Measurements from ENCODE around the gene BTBD18. TPM values are rescaled to one million over a fixed set of nuclear protein-coding genes. Genes with fewer than 3 reads are reported as not detected.
"Not testable (repeated sequence)": the region's sequence is repeated elsewhere in the genome, so short reads cannot be mapped to it uniquely, and the experiment has no call there.

BTBD18 gene
- total RNA-seq, 6 donors from 2014 or later: not detected

DNA sequence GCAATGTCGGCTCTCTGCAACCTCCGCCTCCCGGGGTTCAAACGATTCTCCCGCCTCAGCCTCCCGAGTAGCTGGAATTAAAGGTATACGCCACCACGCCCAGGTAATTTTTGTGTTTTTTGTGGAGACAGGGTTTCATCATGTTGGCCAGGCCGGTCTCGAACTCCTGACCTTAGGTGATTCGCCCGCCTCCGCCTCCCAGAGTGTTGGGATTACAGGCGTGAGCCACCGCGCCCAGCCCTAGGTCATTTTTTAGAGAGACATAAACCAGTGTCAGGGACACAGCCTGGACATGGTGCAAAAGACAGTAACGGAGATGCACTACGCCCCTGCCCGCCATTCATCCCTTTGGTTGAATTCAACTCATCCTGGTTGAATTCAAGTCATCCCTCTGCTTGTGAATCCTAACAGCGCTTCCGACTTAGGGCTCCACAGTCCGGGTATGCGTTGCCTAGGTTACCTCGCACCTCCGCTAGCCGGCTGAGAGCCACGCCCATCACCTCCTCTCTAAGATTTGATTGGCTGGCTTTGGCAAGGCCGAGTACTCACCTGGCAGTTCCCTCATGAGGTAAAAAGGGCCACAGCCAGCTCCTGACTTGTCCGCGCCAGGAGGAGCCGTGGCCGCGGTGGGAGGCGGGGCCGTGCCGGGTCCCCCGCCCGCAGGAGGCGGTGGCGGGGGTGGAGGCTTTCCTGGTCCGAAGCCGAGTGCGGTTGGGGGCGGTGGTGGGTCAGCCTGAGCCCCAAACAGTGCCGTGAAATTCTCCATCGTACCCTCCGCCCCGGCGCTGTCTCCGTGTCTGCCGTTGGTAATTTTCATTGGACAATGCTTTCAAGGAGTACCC lies 40.0 kb downstream of the BTBD18 start, which contains the start of gene MED19:
Gene MED19 (minus strand): TSS at position 802 of the 842 bp plus-strand sequence. CDS start 36 bp downstream, at position 766.
- H3K4me3 ChIP-seq: peak within 1 kb of the TSS; percentile 80 to 99 (median 92)
- H3K9me3 ChIP-seq: no peaks in the 10 kb centered on the region
- ATAC-seq (ENCODE audit: low FRiP score in 2 of 2): peak; percentile 73 to 85
- no peaks in the 10 kb centered on the region for H3K27me3 ChIP-seq
- H3K36me3 ChIP-seq: peaks cover 0 to 3% (median under 1%) of the 10 kb centered on the region in 4 donors
- peak within 1 kb of the TSS; percentile 85 to 91 (median 87) for H3K27ac ChIP-seq
- H3K4me1 ChIP-seq: peaks cover 29 to 49% (median 31%) of the 10 kb centered on the region in 4 donors
- 7% methylated on average over 21 to 51 of the region's 51 CpGs for WGBS, 2 donors
- peak; percentile 94 to 95 for DNase-seq
- TF ChIP-seq POLR2A (IDR thresholded peaks at IDR 0.05) (peak in 3 of 4 donors; percentile 45 to 62 (median 46)), EP300 (IDR thresholded peaks at IDR 0.05) (no peak)
- TF ChIP-seq, protein P1, sequence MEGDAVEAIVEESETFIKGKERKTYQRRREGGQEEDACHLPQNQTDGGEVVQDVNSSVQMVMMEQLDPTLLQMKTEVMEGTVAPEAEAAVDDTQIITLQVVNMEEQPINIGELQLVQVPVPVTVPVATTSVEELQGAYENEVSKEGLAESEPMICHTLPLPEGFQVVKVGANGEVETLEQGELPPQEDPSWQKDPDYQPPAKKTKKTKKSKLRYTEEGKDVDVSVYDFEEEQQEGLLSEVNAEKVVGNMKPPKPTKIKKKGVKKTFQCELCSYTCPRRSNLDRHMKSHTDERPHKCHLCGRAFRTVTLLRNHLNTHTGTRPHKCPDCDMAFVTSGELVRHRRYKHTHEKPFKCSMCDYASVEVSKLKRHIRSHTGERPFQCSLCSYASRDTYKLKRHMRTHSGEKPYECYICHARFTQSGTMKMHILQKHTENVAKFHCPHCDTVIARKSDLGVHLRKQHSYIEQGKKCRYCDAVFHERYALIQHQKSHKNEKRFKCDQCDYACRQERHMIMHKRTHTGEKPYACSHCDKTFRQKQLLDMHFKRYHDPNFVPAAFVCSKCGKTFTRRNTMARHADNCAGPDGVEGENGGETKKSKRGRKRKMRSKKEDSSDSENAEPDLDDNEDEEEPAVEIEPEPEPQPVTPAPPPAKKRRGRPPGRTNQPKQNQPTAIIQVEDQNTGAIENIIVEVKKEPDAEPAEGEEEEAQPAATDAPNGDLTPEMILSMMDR (IDR thresholded peaks at IDR 0.05): peak in 1 of 6 experiments; percentile 4

DNA sequence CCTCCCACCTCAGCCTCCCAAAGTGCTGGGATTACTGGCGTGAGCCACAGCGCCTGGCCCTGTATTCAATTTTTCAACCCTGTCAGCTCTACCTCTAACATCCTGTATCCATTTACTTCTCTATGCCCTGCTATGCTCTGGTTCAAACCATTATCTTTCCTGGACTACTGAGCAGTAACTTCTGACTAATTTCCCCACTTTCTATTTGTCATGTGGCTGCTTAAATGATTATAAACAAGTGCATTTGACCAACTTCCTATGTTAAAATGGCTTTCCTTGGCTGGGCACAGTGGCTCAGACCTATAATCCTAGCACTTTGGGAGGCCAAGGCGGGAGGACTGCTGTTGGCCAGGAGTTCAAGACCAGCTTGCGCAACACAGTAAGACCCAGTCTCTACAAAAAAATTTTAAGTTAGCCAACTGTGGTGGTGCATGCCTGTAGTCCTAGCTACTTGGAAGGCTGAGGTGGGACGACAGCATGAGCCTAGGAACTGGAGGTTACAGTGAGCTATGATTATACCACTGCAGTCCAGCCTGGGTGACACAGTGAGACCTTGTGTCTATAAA lies 41.7 kb downstream of the BTBD18 start:
- Histone ChIP-seq H3K27ac (no peak overlapping the region), H3K36me3 (peaks cover 0 to 14% (median 4%) of the 10 kb centered on the region in 4 donors), H3K27me3 (no peaks in the 10 kb centered on the region), H3K4me3 (no peak overlapping the region), H3K9me3 (no peaks in the 10 kb centered on the region), H3K4me1 (peaks cover 29 to 48% (median 29%) of the 10 kb centered on the region in 4 donors)
- 93 to 94% methylated on average over 5 of the region's 5 CpGs for WGBS, 2 donors
- DNase-seq (no peak), ATAC-seq (ENCODE audit: low FRiP score in 2 of 2) (no peak)
- no peak for TF ChIP-seq POLR2AphosphoS5 (IDR thresholded peaks at IDR 0.05)
- no peak for TF ChIP-seq POLR2A (IDR thresholded peaks at IDR 0.05)
- TF ChIP-seq, protein P1 (IDR thresholded peaks at IDR 0.05): no peak
- no peak for TF ChIP-seq EP300 (IDR thresholded peaks at IDR 0.05)

DNA sequence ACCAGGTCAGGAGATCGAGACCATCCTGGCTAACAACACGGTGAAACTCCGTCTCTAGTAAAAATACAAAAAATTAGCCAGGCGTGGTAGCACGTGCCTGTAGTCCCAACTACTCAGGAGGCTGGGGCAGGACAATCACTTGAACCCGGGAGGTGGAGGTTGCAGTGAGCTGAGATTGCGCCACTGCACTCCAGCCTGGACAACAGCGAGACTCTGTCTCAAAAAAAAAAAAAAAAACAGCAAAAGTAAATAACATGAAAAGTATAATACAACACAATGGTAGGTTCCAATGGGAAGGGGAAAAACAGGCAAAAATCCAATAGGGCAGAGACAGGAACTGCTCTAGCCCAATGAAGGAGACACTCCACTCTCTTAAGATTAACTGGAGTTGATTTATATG lies 46.2 kb downstream of the BTBD18 start:
- ATAC-seq (ENCODE audit: low FRiP score in 2 of 2); H3K27me3 ChIP-seq; H3K27ac ChIP-seq; H3K9me3 ChIP-seq; H3K4me3 ChIP-seq; DNase-seq: not testable (repeated sequence)
- 64 to 73% methylated on average over 8 of the region's 8 CpGs for WGBS, 2 donors
- H3K4me1 ChIP-seq: peaks cover 0 to 14% (median under 1%) of the 10 kb centered on the region in 4 donors
- H3K36me3 ChIP-seq: peaks cover 4 to 56% (median 35%) of the 10 kb centered on the region in 4 donors

DNA sequence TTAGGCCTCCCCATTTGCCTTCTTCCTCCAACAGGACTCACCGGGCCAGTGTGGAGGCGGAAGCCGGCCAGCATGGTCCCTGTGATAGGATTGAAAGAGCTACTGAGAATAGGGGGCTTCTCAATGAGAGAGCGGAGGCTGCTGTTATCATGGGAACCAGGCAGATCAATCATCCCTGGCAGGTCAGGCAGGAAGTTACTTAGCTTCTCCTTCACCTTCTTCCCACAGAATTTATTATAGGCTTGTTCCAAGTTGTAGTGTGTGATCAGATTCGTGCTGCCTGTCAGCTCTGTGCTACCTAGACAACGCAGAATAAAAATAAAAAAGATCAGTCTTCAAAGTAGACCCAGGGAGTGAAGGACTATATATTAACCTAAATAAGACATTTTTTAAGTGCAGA lies 46.7 kb downstream of the BTBD18 start:
- Histone ChIP-seq H3K36me3 (peaks cover 8 to 61% (median 40%) of the 10 kb centered on the region in 4 donors), H3K4me3 (no peak overlapping the region), H3K4me1 (peaks cover 0 to 9% (median 0%) of the 10 kb centered on the region in 4 donors), H3K9me3 (no peaks in the 10 kb centered on the region), H3K27me3 (no peaks in the 10 kb centered on the region), H3K27ac (no peak overlapping the region)
- DNase-seq: no peak
- TF ChIP-seq EP300 (IDR thresholded peaks at IDR 0.05): no peak
- no peak for TF ChIP-seq POLR2AphosphoS5 (IDR thresholded peaks at IDR 0.05)
- no peak for TF ChIP-seq POLR2A (IDR thresholded peaks at IDR 0.05)
- TF ChIP-seq, protein P1 (IDR thresholded peaks at IDR 0.05): no peak
- WGBS, 2 donors: 88 to 93% methylated on average over 6 of the region's 6 CpGs
- no peak for ATAC-seq (ENCODE audit: low FRiP score in 2 of 2)

DNA sequence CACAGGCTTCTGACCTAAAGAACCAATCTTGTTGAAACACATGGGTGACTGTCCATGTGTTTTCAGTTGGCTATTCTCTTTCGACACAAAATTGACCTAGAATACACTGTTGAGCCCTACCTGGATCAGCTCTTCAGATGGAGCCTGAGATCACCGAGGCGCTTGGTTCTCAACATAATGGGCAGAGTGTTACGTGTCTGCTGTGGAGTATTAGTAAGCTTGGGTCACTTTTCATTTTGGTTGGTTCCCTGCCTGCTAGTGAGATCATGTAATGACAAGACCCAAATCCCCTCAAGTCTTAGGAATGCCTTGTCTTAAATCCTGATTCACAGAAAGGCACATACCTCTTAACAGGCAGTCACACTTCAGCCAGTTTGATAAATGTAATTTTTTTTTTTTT lies 48.3 kb downstream of the BTBD18 start:
- WGBS, 2 donors: 94 to 96% methylated on average over 4 of the region's 4 CpGs
- Histone ChIP-seq H3K27me3 (no peaks in the 10 kb centered on the region), H3K4me3 (no peak overlapping the region), H3K4me1 (no peaks in the 10 kb centered on the region), H3K27ac (no peak overlapping the region), H3K36me3 (peaks cover 19 to 73% (median 55%) of the 10 kb centered on the region in 4 donors), H3K9me3 (no peaks in the 10 kb centered on the region)
- DNase-seq: no peak
- TF ChIP-seq, protein P1 (IDR thresholded peaks at IDR 0.05): no peak
- TF ChIP-seq POLR2AphosphoS5 (IDR thresholded peaks at IDR 0.05): no peak
- TF ChIP-seq EP300 (IDR thresholded peaks at IDR 0.05): no peak
- no peak for TF ChIP-seq POLR2A (IDR thresholded peaks at IDR 0.05)
- ATAC-seq (ENCODE audit: low FRiP score in 2 of 2): no peak
